GM19238 (cell line): Measurements from ENCODE around the gene FGF7.
"Not testable (repeated sequence)": the region's sequence is repeated elsewhere in the genome, so short reads cannot be mapped to it uniquely, and the experiment has no call there.

Experiments used
- DNase-seq: peaks from one replicate; pipeline ENCODE4 v3.0.0; 2011; ENCODE audit warnings: low spot score; ENCODE audit not compliant: insufficient read length

The FGF7 gene

GRCh38 chr15:49423021-49423420 is at the start of gene FGF7:
FGF7 (plus strand) TSS chr15:49423242; CDS start chr15:49424298, 1,056 bp downstream.
- DNase-seq, result no peak

- no peak for DNase-seq
These were observed 43.0 kb upstream of the FGF7 start for GRCh38 chr15:49379996-49380395.

GRCh38 chr15:49380912-49381311 is 42.1 kb upstream of the FGF7 start:
- no peak for DNase-seq

- DNase-seq, result no peak
These were observed 40.6 kb upstream of the FGF7 start for GRCh38 chr15:49382394-49382793.

GRCh38 chr15:49383266-49383665 is 39.8 kb upstream of the FGF7 start:
- DNase-seq, result no peak

GRCh38 chr15:49387471-49387870 is 35.6 kb upstream of the FGF7 start:
- DNase-seq, result no peak

GRCh38 chr15:49402515-49403296 is 20.3 kb upstream of the FGF7 start:
- not testable (repeated sequence) for DNase-seq

GRCh38 chr15:49406352-49407118 is 16.5 kb upstream of the FGF7 start:
- DNase-seq, result no peak

GRCh38 chr15:49410641-49411040 is 12.4 kb upstream of the FGF7 start:
- DNase-seq, result no peak

- DNase-seq, result no peak
These were observed 10.2 kb upstream of the FGF7 start for GRCh38 chr15:49412797-49413196.

- DNase-seq, result no peak
These were observed 7.9 kb upstream of the FGF7 start for GRCh38 chr15:49415149-49415548.

- no peak for DNase-seq
These were observed 7.4 kb upstream of the FGF7 start for GRCh38 chr15:49415638-49416037.

- no peak for DNase-seq
These were observed 4.2 kb upstream of the FGF7 start for GRCh38 chr15:49418811-49419210.

GRCh38 chr15:49421991-49422390 is 1.1 kb upstream of the FGF7 start:
- DNase-seq, result no peak

GRCh38 chr15:49423901-49424550 is 984 bp downstream of the FGF7 start:
- DNase-seq, result no peak

- no peak for DNase-seq
These were observed 1.9 kb downstream of the FGF7 start for GRCh38 chr15:49424954-49425353.

GRCh38 chr15:49427372-49427771 is 4.3 kb downstream of the FGF7 start:
- DNase-seq, result no peak

- DNase-seq, result no peak
These were observed 5.5 kb downstream of the FGF7 start for GRCh38 chr15:49428409-49429095.

- no peak for DNase-seq
These were observed 7.0 kb downstream of the FGF7 start for GRCh38 chr15:49430046-49430445.

- DNase-seq, result no peak
These were observed 12.1 kb downstream of the FGF7 start for GRCh38 chr15:49435174-49435573.

GRCh38 chr15:49436751-49437150 is 13.7 kb downstream of the FGF7 start:
- DNase-seq, result no peak
